Choroid plexus epithelial cell (primary cell): Measurements from ENCODE around the gene KIF6.

Experiments used
- DNase-seq: peaks from one replicate; pipeline ENCODE4 v3.0.0-alpha.2; 2010; ENCODE audit warnings: low read depth
- H3K4me3 ChIP-seq: 2 replicates; pipeline ENCODE4 v1.5.1; 2011; ENCODE audit warnings: low read depth, mild to moderate bottlenecking, control low read depth, low read length, moderate library complexity
- CTCF ChIP-seq: conservative IDR thresholded peaks from 2 replicates; pipeline ENCODE4 v1.5.1; 2011; ENCODE audit warnings: low read depth, mild to moderate bottlenecking, control low read depth, inconsistent platforms, low read length, moderate library complexity

The KIF6 gene

GRCh38 chr6:39402239-39402751 lies 322.9 kb downstream of the KIF6 start:
- H3K4me3 ChIP-seq: no peak overlapping the region
- TF ChIP-seq CTCF: no peak
- DNase-seq: no peak

- H3K4me3 ChIP-seq: no peak overlapping the region
- no peak for DNase-seq
- no peak for TF ChIP-seq CTCF
Measured at GRCh38 chr6:39401376-39401775, 323.8 kb downstream of the KIF6 start.

GRCh38 chr6:39400026-39400425 lies 325.2 kb downstream of the KIF6 start:
- TF ChIP-seq CTCF: no peak
- no peak overlapping the region for H3K4me3 ChIP-seq
- no peak for DNase-seq

- H3K4me3 ChIP-seq: no peak overlapping the region
- TF ChIP-seq CTCF: no peak
- DNase-seq: no peak
Measured at GRCh38 chr6:39396854-39397253, 328.4 kb downstream of the KIF6 start.

GRCh38 chr6:39393075-39393474 lies 332.1 kb downstream of the KIF6 start:
- no peak for TF ChIP-seq CTCF
- DNase-seq: no peak
- no peak overlapping the region for H3K4me3 ChIP-seq

GRCh38 chr6:39391182-39391581 lies 334.0 kb downstream of the KIF6 start:
- no peak for TF ChIP-seq CTCF
- H3K4me3 ChIP-seq: no peak overlapping the region
- no peak for DNase-seq

GRCh38 chr6:39389484-39389767 lies 335.8 kb downstream of the KIF6 start:
- no peak overlapping the region for H3K4me3 ChIP-seq
- DNase-seq: peak; percentile 58
- peak; percentile 60 for TF ChIP-seq CTCF
